Tibial nerve (tissue), 4 donors: Measurements from ENCODE around the gene MYO18B. TPM values are rescaled to one million over a fixed set of nuclear protein-coding genes. Genes with fewer than 3 reads are reported as not detected.

Source experiments
- DNase-seq, 2 donors: peaks; one replicate each; pipeline ENCODE4 v3.0.0-alpha.2; 2019; ENCODE audit warnings: low spot score in 2 of 2
- H3K27ac ChIP-seq, 4 donors: fragments of 200-600 bp; sonication (generic) in 3 of 4; one replicate each; pipeline ENCODE4 v1.5.1; 2017 to 2019; ENCODE audit warnings: mild to moderate bottlenecking in 1 of 4
- H3K27me3 ChIP-seq, 2 donors: fragments of 200-600 bp; sonication (generic) in 1 of 2; one replicate each; pipeline versions ENCODE4 v1.5.1 to v1.6.0; 2017 to 2019
- H3K36me3 ChIP-seq, 3 donors: fragments of 200-600 bp; sonication (generic); one replicate each; pipeline ENCODE4 v1.5.1; 2018 to 2019
- H3K4me1 ChIP-seq, 4 donors: fragments of 200-600 bp; sonication (generic) in 3 of 4; one replicate each; pipeline ENCODE4 v1.5.1; 2017 to 2019
- H3K4me3 ChIP-seq, 4 donors: fragments of 200-600 bp; sonication (generic) in 3 of 4; one replicate each; pipeline ENCODE4 v1.5.1; 2017 to 2019; ENCODE audit warnings: mild to moderate bottlenecking in 1 of 4, moderate library complexity in 1 of 4
- H3K9me3 ChIP-seq, 4 donors: fragments of 200-600 bp; sonication (generic) in 3 of 4; one replicate each; pipeline ENCODE4 v1.5.1; 2017 to 2019
- EP300 ChIP-seq, 2 donors: sonication (generic); formaldehyde crosslinking; IDR thresholded peaks; one replicate each; pipeline ENCODE4 v1.6.1; 2017; ENCODE audit warnings: antibody characterized with exemption in 2 of 2, mild to moderate bottlenecking in 1 of 2
- POLR2A ChIP-seq, 2 donors: fragments of 450-650 bp; IDR thresholded peaks; one replicate each; pipeline ENCODE4 v1.6.1; 2017; ENCODE audit warnings: antibody characterized with exemption in 2 of 2, mild to moderate bottlenecking in 2 of 2, moderate library complexity in 2 of 2
- WGBS, 2 donors: methylation state at CpG; one replicate each; pipeline ENCODE4 v1.1.5; 2018; 5-methylcytosine and 5-hydroxymethylcytosine counted together
- total RNA-seq, 4 donors: library from RNA; depleted of rRNA; stranded (reverse); fragments of >200 nt; gene quantifications; one replicate each; pipeline ENCODE4 v1.1.0, GENCODE V29; 2016
- TF ChIP-seq, protein P1 (sequence below), 5 experiments: fragments of 200-600 bp in 3 of 5; fragments of 450-650 bp in 2 of 5; sonication (generic) in 3 of 5; IDR thresholded peaks; one replicate each; pipeline ENCODE4 v1.5.1; 2016 to 2019; ENCODE audit warnings: antibody characterized with exemption in 5 of 5, mild to moderate bottlenecking in 3 of 5, moderate library complexity in 2 of 5

The MYO18B gene
- total RNA-seq, 4 donors from 2014 or later: under 0.01 TPM; not detected in 2

DNA sequence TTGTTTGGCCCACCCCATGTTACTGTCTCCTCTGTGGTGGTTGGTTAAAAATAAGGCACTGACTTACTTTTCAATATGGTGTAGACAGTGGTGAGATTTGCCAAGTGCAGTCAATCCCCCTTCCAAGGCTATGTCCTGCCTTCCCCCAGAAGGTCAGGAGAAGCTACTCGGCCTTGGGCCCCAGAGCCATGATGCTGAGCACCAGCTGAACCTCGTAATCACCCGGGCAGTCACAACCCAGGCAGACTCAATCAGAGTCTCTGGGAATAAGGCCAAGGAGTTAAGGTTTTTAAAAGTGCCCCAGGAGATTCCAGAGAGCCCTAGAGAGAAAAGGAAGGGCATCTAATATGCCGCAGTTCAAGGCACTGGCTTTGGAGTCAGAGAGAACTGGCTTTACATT is 23.8 kb downstream of the MYO18B start:
- TF ChIP-seq EP300 (IDR thresholded peaks at IDR 0.05): no peak
- TF ChIP-seq, protein P1, sequence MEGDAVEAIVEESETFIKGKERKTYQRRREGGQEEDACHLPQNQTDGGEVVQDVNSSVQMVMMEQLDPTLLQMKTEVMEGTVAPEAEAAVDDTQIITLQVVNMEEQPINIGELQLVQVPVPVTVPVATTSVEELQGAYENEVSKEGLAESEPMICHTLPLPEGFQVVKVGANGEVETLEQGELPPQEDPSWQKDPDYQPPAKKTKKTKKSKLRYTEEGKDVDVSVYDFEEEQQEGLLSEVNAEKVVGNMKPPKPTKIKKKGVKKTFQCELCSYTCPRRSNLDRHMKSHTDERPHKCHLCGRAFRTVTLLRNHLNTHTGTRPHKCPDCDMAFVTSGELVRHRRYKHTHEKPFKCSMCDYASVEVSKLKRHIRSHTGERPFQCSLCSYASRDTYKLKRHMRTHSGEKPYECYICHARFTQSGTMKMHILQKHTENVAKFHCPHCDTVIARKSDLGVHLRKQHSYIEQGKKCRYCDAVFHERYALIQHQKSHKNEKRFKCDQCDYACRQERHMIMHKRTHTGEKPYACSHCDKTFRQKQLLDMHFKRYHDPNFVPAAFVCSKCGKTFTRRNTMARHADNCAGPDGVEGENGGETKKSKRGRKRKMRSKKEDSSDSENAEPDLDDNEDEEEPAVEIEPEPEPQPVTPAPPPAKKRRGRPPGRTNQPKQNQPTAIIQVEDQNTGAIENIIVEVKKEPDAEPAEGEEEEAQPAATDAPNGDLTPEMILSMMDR (IDR thresholded peaks at IDR 0.05): no peak
- no peak for TF ChIP-seq POLR2A (IDR thresholded peaks at IDR 0.05)
- DNase-seq: no peak
- no peak overlapping the region for H3K27ac ChIP-seq
- H3K9me3 ChIP-seq: peaks cover 0 to 23% (median 0%) of the 10 kb centered on the region in 4 donors
- H3K36me3 ChIP-seq: no peaks in the 10 kb centered on the region
- no peak overlapping the region for H3K4me3 ChIP-seq
- WGBS, 2 donors: 76 to 79% methylated on average over 4 of the region's 4 CpGs
- H3K4me1 ChIP-seq: no peaks in the 10 kb centered on the region
- H3K27me3 ChIP-seq: no peaks in the 10 kb centered on the region

DNA sequence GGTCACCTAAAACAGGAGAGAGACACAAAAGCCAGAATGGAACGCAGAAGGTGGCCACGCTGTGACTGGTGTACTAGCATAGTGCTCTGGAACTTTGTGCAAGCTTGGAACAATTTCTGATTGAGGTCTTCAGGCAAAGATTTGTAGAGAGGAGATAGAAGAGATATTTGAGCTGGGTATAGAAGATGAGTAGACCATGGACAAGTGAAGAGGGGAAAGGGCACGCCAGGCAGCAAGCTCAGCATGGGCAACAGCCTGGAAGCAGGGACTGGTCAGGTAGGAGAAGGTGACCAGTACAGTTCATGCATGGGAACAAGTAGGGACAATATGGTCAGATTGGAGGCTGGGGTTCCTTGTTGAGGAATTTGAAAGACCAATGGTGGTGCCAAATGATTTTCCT is 24.4 kb downstream of the MYO18B start:
- H3K9me3 ChIP-seq: peaks cover 0 to 23% (median 0%) of the 10 kb centered on the region in 4 donors
- TF ChIP-seq EP300 (IDR thresholded peaks at IDR 0.05) (no peak), POLR2A (IDR thresholded peaks at IDR 0.05) (no peak)
- TF ChIP-seq, protein P1 (IDR thresholded peaks at IDR 0.05): no peak
- H3K27ac ChIP-seq: no peak overlapping the region
- H3K4me1 ChIP-seq: no peaks in the 10 kb centered on the region
- 91 to 96% methylated on average over 3 of the region's 3 CpGs for WGBS, 2 donors
- no peaks in the 10 kb centered on the region for H3K27me3 ChIP-seq
- H3K36me3 ChIP-seq: no peaks in the 10 kb centered on the region
- H3K4me3 ChIP-seq: no peak overlapping the region
- no peak for DNase-seq

DNA sequence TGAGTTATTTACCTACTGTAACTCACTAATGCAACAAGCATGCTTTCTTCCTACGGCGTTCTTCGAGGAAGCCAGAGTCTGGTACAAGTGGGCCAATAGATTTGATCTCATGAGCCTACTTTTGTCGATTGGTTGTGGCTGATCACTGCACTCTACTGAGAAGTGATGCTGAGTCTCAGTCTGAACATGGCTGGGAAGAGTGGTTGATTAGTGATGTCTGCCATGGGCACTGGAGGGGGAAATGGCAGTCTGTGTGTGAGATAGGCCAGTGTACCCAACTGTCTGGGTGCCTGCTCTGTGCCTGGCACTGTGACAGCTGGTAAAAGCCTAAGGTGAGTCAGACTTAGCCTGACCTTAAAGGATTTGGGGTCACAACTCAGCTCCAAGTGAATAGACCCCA is 28.3 kb downstream of the MYO18B start:
- 85 to 95% methylated on average over 4 of the region's 4 CpGs for WGBS, 2 donors
- no peak for DNase-seq
- Histone ChIP-seq H3K9me3 (peaks cover 0 to 23% (median 0%) of the 10 kb centered on the region in 4 donors), H3K27me3 (no peaks in the 10 kb centered on the region), H3K4me1 (no peaks in the 10 kb centered on the region), H3K4me3 (no peak overlapping the region), H3K36me3 (no peaks in the 10 kb centered on the region), H3K27ac (no peak overlapping the region)
- TF ChIP-seq, protein P1 (IDR thresholded peaks at IDR 0.05): no peak
- TF ChIP-seq POLR2A (IDR thresholded peaks at IDR 0.05): no peak
- TF ChIP-seq EP300 (IDR thresholded peaks at IDR 0.05): no peak

DNA sequence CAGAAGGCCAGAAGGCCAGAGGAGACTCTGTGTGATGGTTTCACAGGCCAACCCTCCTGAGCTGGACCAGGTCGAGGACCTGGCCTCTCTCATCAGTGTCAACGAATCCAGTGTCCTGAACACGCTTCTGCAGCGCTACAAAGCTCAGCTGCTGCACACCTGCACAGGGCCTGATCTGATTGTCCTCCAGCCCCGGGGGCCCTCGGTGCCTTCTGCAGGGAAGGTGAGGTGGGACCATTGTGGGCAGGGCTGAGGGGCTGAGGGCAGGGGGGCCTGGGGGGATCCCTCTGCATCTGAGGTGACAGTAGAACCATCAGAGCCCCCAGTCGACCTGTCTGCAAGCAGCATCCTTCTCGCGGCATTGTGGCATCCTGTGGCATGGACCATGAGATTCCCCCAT is 30.3 kb downstream of the MYO18B start:
- Histone ChIP-seq H3K4me1 (no peaks in the 10 kb centered on the region), H3K36me3 (no peaks in the 10 kb centered on the region), H3K9me3 (peaks cover 0 to 4% (median 0%) of the 10 kb centered on the region in 4 donors), H3K4me3 (no peak overlapping the region), H3K27ac (no peak overlapping the region), H3K27me3 (no peaks in the 10 kb centered on the region)
- no peak for DNase-seq
- 78% methylated on average over 9 of the region's 9 CpGs for WGBS, 2 donors
- TF ChIP-seq EP300 (IDR thresholded peaks at IDR 0.05) (no peak), POLR2A (IDR thresholded peaks at IDR 0.05) (no peak)
- TF ChIP-seq, protein P1 (IDR thresholded peaks at IDR 0.05): no peak

DNA sequence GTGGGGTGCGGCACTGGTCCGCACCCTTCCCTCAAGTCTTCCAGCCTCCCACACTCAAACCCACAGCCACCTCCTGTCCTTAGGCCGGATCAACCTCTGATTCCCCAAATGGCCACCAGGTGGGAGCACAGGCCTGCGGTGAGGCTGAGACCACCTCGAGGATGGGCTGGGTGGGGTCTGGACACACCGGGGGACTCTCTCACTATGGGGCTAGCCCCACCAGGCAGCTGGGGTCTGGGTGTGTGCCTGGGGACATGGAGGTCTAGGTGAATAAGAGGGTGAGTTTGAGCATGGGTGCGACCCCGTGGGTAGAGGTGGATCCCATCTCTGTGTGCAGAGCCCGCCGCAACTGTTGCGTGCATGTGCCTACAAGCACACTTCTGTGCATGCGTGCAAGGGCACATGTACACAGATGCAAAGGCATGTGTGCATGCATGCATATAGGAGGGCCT is 32.6 kb downstream of the MYO18B start:
- no peaks in the 10 kb centered on the region for H3K4me1 ChIP-seq
- no peak for TF ChIP-seq POLR2A (IDR thresholded peaks at IDR 0.05)
- TF ChIP-seq, protein P1 (IDR thresholded peaks at IDR 0.05): peak in 1 of 5 experiments; percentile 26
- no peak overlapping the region for H3K27ac ChIP-seq
- no peaks in the 10 kb centered on the region for H3K36me3 ChIP-seq
- H3K9me3 ChIP-seq: no peaks in the 10 kb centered on the region
- DNase-seq: no peak
- H3K27me3 ChIP-seq: no peaks in the 10 kb centered on the region
- 56 to 59% methylated on average over 11 of the region's 12 CpGs for WGBS, 2 donors
- H3K4me3 ChIP-seq: no peak overlapping the region
